ENCODE results near the gene ADA. TPM values are rescaled to one million over a fixed set of nuclear protein-coding genes. Genes with fewer than 3 reads are reported as not detected.
"Not testable (repeated sequence)": the region's sequence is repeated elsewhere in the genome, so short reads cannot be mapped to it uniquely, and the experiment has no call there.

The ADA gene
- total RNA-seq, 4 donors from 2014 or later = 7.6 to 14.5 (median 10.4) TPM

GRCh38 chr20:44594730-44595129, 56.8 kb downstream of the ADA start:
- no peak for ATAC-seq
- Histone ChIP-seq H3K27me3 (no peaks in the 10 kb centered on the region), H3K4me1 (peaks cover 24 to 100% (median 49%) of the 10 kb centered on the region in 3 donors), H3K36me3 (peaks cover 0 to 29% of the 10 kb centered on the region in 2 donors), H3K4me3 (no peak overlapping the region), H3K9me3 (no peaks in the 10 kb centered on the region), H3K27ac (peak overlapping the region; percentile 48 to 96 (median 82))
- WGBS, 2 donors (ENCODE audit: low coverage in 1 of 2) = 0% methylated on average over 1 of the region's 1 CpG; no CpG with 5 or more reads in 1 of the 2 donors
- no peak for TF ChIP-seq EP300 (IDR thresholded peaks at IDR 0.05)
- no peak for TF ChIP-seq POLR2AphosphoS5 (IDR thresholded peaks at IDR 0.05)
- no peak for TF ChIP-seq CTCF (IDR thresholded peaks at IDR 0.05)
- TF ChIP-seq POLR2A (IDR thresholded peaks at IDR 0.05) = no peak

- no peaks in the 10 kb centered on the region for H3K27me3 ChIP-seq
- H3K4me3 ChIP-seq = no peak overlapping the region
- H3K36me3 ChIP-seq = peaks cover 0 to 31% of the 10 kb centered on the region in 2 donors
- TF ChIP-seq CTCF (IDR thresholded peaks at IDR 0.05) (no peak), POLR2AphosphoS5 (IDR thresholded peaks at IDR 0.05) (no peak), POLR2A (IDR thresholded peaks at IDR 0.05) (no peak)
- WGBS, 2 donors (ENCODE audit: low coverage in 1 of 2) = 47 to 49% methylated on average over 2 of the region's 2 CpGs
- H3K4me1 ChIP-seq = peaks cover 18 to 100% (median 39%) of the 10 kb centered on the region in 3 donors
- no peak for ATAC-seq
- peak overlapping the region; percentile 48 to 96 (median 82) for H3K27ac ChIP-seq
- no peaks in the 10 kb centered on the region for H3K9me3 ChIP-seq
These were observed 57.7 kb downstream of the ADA start for GRCh38 chr20:44593751-44594150.

- TF ChIP-seq EP300 (IDR thresholded peaks at IDR 0.05) (no peak), POLR2AphosphoS5 (IDR thresholded peaks at IDR 0.05) (no peak), CTCF (IDR thresholded peaks at IDR 0.05) (no peak), POLR2A (IDR thresholded peaks at IDR 0.05) (no peak)
- ATAC-seq = no peak
- Histone ChIP-seq H3K27me3 (no peaks in the 10 kb centered on the region), H3K4me3 (no peak overlapping the region), H3K36me3 (peaks cover 0 to 31% of the 10 kb centered on the region in 2 donors), H3K9me3 (no peaks in the 10 kb centered on the region), H3K4me1 (peaks cover 13 to 100% (median 25%) of the 10 kb centered on the region in 3 donors), H3K27ac (peak overlapping the region in 3 of 4 donors; percentile 41 to 96 (median 90))
- 14 to 30% methylated on average over 1 of the region's 3 CpGs for WGBS, 2 donors (ENCODE audit: low coverage in 1 of 2)
These were observed 59.1 kb downstream of the ADA start for GRCh38 chr20:44592366-44592765.

- 82 to 88% methylated on average over 4 to 6 of the region's 9 CpGs for WGBS, 2 donors (ENCODE audit: low coverage in 1 of 2)
- peaks cover 0 to 31% of the 10 kb centered on the region in 2 donors for H3K36me3 ChIP-seq
- peak overlapping the region in 2 of 4 donors; percentile 90 to 96 for H3K27ac ChIP-seq
- ATAC-seq = no peak
- H3K27me3 ChIP-seq = no peaks in the 10 kb centered on the region
- H3K4me3 ChIP-seq = no peak overlapping the region
- H3K9me3 ChIP-seq = no peaks in the 10 kb centered on the region
- no peak for TF ChIP-seq EP300 (IDR thresholded peaks at IDR 0.05)
- TF ChIP-seq POLR2AphosphoS5 (IDR thresholded peaks at IDR 0.05) = no peak
- TF ChIP-seq POLR2A (IDR thresholded peaks at IDR 0.05) = no peak
- no peak for TF ChIP-seq CTCF (IDR thresholded peaks at IDR 0.05)
- H3K4me1 ChIP-seq = peaks cover 16 to 100% (median 20%) of the 10 kb centered on the region in 3 donors
These were observed 60.3 kb downstream of the ADA start for GRCh38 chr20:44590980-44591778.

- no peak for ATAC-seq
- H3K4me1 ChIP-seq = peaks cover 12 to 100% (median 22%) of the 10 kb centered on the region in 3 donors
- peak overlapping the region in 3 of 4 donors; percentile 9 to 90 (median 38) for H3K27ac ChIP-seq
- TF ChIP-seq EP300 (IDR thresholded peaks at IDR 0.05) (no peak), POLR2A (IDR thresholded peaks at IDR 0.05) (no peak), POLR2AphosphoS5 (IDR thresholded peaks at IDR 0.05) (no peak), CTCF (IDR thresholded peaks at IDR 0.05) (no peak)
- H3K36me3 ChIP-seq = peaks cover 0 to 31% of the 10 kb centered on the region in 2 donors
- 59 to 62% methylated on average over 3 to 4 of the region's 4 CpGs for WGBS, 2 donors (ENCODE audit: low coverage in 1 of 2)
- no peaks in the 10 kb centered on the region for H3K9me3 ChIP-seq
- H3K4me3 ChIP-seq = no peak overlapping the region
- no peaks in the 10 kb centered on the region for H3K27me3 ChIP-seq
These were observed 62.0 kb downstream of the ADA start for GRCh38 chr20:44589537-44589936.

- not testable (repeated sequence) for H3K9me3 ChIP-seq, ATAC-seq, H3K4me3 ChIP-seq, H3K27me3 ChIP-seq
- peaks cover 7 to 100% (median 16%) of the 10 kb centered on the region in 3 donors for H3K4me1 ChIP-seq
- WGBS, 2 donors (ENCODE audit: low coverage in 1 of 2) = 98 to 100% methylated on average over 1 to 9 of the region's 9 CpGs
- H3K36me3 ChIP-seq = peaks cover 0 to 31% of the 10 kb centered on the region in 2 donors
- H3K27ac ChIP-seq = peak overlapping the region; percentile 3 to 87 (median 80)
These were observed 63.2 kb downstream of the ADA start for GRCh38 chr20:44588321-44588720.
